Ishikawa (cell line): ENCODE measurements around the gene SF3B5.
A peak's percentile ranks its signal among the peaks of the same experiment; 100 is the strongest.

ENCODE experiments used
- CEBPB ChIP-seq: IDR thresholded peaks from 2 replicates; pipeline ENCODE4 v1.6.1; 2012
- CREB1 ChIP-seq: IDR thresholded peaks from 2 replicates; pipeline ENCODE4 v1.6.1; 2012; ENCODE audit warnings: low read depth
- EGR1 ChIP-seq: IDR thresholded peaks from 2 replicates; pipeline ENCODE4 v1.6.1; 2012
- EP300 ChIP-seq: IDR thresholded peaks from 2 replicates; pipeline ENCODE4 v1.6.1; 2012; ENCODE audit warnings: borderline replicate concordance
- FOXM1 ChIP-seq: IDR thresholded peaks from 2 replicates; pipeline ENCODE4 v1.6.1; 2012; ENCODE audit warnings: low read depth, borderline replicate concordance
- MAX ChIP-seq: IDR thresholded peaks from 2 replicates; pipeline ENCODE4 v1.6.1; 2012
- NFIC ChIP-seq: IDR thresholded peaks from 2 replicates; pipeline ENCODE4 v1.6.1; 2012
- RAD21 ChIP-seq: IDR thresholded peaks from 2 replicates; pipeline ENCODE4 v1.6.1; 2012; ENCODE audit warnings: low read depth
- TAF1 ChIP-seq: IDR thresholded peaks from 2 replicates; pipeline ENCODE4 v1.6.1; 2012; ENCODE audit warnings: low read depth, mild to moderate bottlenecking
- TCF12 ChIP-seq: IDR thresholded peaks from 2 replicates; pipeline ENCODE4 v1.6.1; 2012; ENCODE audit warnings: low read depth
- TEAD4 ChIP-seq: IDR thresholded peaks from 2 replicates; pipeline ENCODE4 v1.6.1; 2012
- USF1 ChIP-seq: IDR thresholded peaks from 2 replicates; pipeline ENCODE4 v1.6.1; 2012
- YY1 ChIP-seq: IDR thresholded peaks from 2 replicates; pipeline ENCODE4 v1.6.1; 2012; ENCODE audit warnings: low read depth
- ZBTB7A ChIP-seq: IDR thresholded peaks from 2 replicates; pipeline ENCODE4 v1.6.1; 2012; ENCODE audit warnings: low read depth
- TF ChIP-seq, protein P1 (sequence below): IDR thresholded peaks from 2 replicates; pipeline ENCODE4 v1.6.1; 2012; ENCODE audit warnings: low read depth, mild to moderate bottlenecking

The SF3B5 gene

DNA sequence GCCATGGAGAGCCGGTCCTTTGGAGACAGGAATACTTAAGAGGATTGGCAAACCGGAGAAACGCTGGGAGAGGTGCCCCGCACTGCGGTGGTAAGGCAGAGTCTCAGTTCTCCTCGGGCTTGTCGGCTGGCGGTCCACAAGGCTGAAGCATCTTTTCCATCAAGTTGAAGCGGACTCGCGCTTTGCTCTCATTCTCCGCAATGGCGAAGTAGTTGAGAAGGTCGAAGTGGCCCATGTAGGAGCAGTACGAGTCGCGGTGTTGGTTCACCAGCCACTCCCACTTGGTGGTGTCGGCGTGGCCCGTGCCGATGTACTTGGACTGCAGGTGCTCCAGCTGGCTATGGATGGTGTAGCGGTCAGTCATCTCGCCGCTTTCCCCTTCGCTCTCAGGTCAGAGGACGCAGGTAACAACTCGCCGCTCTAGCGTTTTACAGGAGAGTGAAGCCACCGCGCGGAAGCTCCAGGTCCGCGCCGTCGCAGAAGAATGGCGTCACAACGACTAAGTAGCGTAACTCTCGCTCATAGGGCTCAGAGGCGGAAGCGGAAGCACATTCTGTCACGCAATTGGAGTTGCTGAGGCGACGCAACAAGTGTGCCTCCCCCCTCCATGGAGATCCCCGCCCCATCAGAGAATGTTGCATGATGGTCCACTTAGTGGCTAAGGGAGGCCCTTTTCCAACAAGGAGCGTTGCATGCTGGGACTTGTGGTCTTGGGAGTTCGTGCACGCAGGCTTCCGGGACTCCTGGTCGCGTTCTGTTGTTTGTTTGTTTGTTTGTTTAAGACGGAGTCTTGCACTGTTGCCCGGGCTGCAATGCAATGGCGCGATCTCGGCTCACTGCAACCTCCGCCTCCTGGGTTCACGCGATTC, at the start of gene SF3B5:
Gene SF3B5 (minus strand): TSS at position 440 of the 869 bp plus-strand sequence. CDS start 76 bp downstream, at position 364.
- peak; percentile 97 for TF ChIP-seq TAF1
- no peak for TF ChIP-seq ZBTB7A
- TF ChIP-seq TEAD4 = 0 out of 2 replicates have a peak, but pooled peaks have one; percentile 3
- peak; percentile 32; the same call in 1 of the 2 replicates for TF ChIP-seq FOXM1
- TF ChIP-seq RAD21 = no peak
- TF ChIP-seq EP300 = 0 out of 2 replicates have a peak, but pooled peaks have one; percentile 27
- TF ChIP-seq MAX = peak; percentile 68
- TF ChIP-seq CREB1 = peak; percentile 99
- peak; percentile 54; the same call in 1 of the 2 replicates for TF ChIP-seq YY1
- no peak for TF ChIP-seq NFIC
- peak; percentile 67 for TF ChIP-seq TCF12
- no peak for TF ChIP-seq EGR1

GRCh38 chr6:144144996-144145395, 49.6 kb upstream of the SF3B5 start:
- TF ChIP-seq TAF1 (no peak), EP300 (no peak), MAX (no peak), USF1 (no peak), ZBTB7A (no peak), TEAD4 (no peak), RAD21 (no peak), EGR1 (no peak), CEBPB (no peak), FOXM1 (no peak), NFIC (no peak), YY1 (no peak), TCF12 (no peak), CREB1 (no peak)
- TF ChIP-seq, protein P1, sequence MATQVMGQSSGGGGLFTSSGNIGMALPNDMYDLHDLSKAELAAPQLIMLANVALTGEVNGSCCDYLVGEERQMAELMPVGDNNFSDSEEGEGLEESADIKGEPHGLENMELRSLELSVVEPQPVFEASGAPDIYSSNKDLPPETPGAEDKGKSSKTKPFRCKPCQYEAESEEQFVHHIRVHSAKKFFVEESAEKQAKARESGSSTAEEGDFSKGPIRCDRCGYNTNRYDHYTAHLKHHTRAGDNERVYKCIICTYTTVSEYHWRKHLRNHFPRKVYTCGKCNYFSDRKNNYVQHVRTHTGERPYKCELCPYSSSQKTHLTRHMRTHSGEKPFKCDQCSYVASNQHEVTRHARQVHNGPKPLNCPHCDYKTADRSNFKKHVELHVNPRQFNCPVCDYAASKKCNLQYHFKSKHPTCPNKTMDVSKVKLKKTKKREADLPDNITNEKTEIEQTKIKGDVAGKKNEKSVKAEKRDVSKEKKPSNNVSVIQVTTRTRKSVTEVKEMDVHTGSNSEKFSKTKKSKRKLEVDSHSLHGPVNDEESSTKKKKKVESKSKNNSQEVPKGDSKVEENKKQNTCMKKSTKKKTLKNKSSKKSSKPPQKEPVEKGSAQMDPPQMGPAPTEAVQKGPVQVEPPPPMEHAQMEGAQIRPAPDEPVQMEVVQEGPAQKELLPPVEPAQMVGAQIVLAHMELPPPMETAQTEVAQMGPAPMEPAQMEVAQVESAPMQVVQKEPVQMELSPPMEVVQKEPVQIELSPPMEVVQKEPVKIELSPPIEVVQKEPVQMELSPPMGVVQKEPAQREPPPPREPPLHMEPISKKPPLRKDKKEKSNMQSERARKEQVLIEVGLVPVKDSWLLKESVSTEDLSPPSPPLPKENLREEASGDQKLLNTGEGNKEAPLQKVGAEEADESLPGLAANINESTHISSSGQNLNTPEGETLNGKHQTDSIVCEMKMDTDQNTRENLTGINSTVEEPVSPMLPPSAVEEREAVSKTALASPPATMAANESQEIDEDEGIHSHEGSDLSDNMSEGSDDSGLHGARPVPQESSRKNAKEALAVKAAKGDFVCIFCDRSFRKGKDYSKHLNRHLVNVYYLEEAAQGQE = no peak

DNA sequence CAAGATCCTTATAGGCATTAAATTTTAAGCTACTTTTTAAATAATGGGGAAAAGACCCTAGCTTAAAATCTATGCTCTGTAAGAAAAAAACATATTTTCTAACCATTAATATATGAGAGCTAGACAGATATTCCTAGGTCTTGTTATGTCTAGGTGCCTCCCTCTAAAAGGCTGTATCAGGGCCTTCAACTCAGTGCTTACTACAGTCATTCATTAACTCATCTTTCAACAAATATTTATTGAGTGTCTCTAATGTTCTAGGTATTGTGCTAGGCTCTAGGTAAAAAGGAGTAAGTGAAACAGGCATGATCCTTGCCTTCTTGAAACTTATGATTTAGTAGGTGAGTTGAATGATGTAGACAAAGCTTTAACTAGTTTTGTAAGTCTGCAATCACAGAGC, 48.5 kb upstream of the SF3B5 start:
- TF ChIP-seq, protein P1 = no peak
- no peak for TF ChIP-seq USF1

GRCh38 chr6:144143106-144143505, 47.7 kb upstream of the SF3B5 start:
- TF ChIP-seq TEAD4 (no peak), FOXM1 (no peak), YY1 (no peak), EP300 (no peak), TCF12 (no peak), MAX (no peak), RAD21 (no peak)
- TF ChIP-seq, protein P1 = no peak
